Osteocyte (in vitro differentiated cells): Measurements from ENCODE around the gene FOXN1. TPM values are rescaled to one million over a fixed set of nuclear protein-coding genes. Genes with fewer than 3 reads are reported as not detected.
"Not testable (repeated sequence)": the region's sequence is repeated elsewhere in the genome, so short reads cannot be mapped to it uniquely, and the experiment has no call there.

Experiments used
- DNase-seq: peaks from one replicate; pipeline ENCODE4 v3.0.0; 2021; ENCODE audit warnings: mixed read lengths; ENCODE audit not compliant: unreplicated experiment; ENCODE audit errors: extremely low spot score
- H3K27ac Mint-ChIP-seq: one replicate; pipeline ENCODE4 v1.8.0; 2021; ENCODE audit warnings: mild to moderate bottlenecking, mixed read lengths; ENCODE audit not compliant: unreplicated experiment
- H3K27me3 Mint-ChIP-seq: one replicate; pipeline ENCODE4 v1.8.0; 2021; ENCODE audit warnings: mixed read lengths; ENCODE audit not compliant: unreplicated experiment
- H3K36me3 Mint-ChIP-seq: one replicate; pipeline ENCODE4 v1.8.0; 2021; ENCODE audit warnings: mixed read lengths; ENCODE audit not compliant: unreplicated experiment
- H3K4me1 Mint-ChIP-seq: one replicate; pipeline ENCODE4 v1.8.0; 2021; ENCODE audit warnings: mixed read lengths; ENCODE audit not compliant: unreplicated experiment
- H3K4me3 Mint-ChIP-seq: one replicate; pipeline ENCODE4 v1.8.0; 2021; ENCODE audit warnings: mild to moderate bottlenecking, moderate library complexity, mixed read lengths; ENCODE audit not compliant: unreplicated experiment
- H3K9me3 Mint-ChIP-seq: one replicate; pipeline ENCODE4 v1.8.0; 2021; ENCODE audit warnings: mixed read lengths; ENCODE audit not compliant: unreplicated experiment
- total RNA-seq: library from RNA; stranded (reverse); gene quantifications from 2 replicates; pipeline ENCODE4 v1.2.1, GENCODE V29; 2021
- TF ChIP-seq, protein P1 (sequence below): fragments of 200-600 bp; sonication (generic); IDR thresholded peaks from 2 replicates; pipeline ENCODE4 v1.5.0; 2021; ENCODE audit warnings: antibody characterized with exemption, mild to moderate bottlenecking, moderate library complexity

Gene FOXN1
- total RNA-seq, 1 donor from 2014 or later = not detected

DNA sequence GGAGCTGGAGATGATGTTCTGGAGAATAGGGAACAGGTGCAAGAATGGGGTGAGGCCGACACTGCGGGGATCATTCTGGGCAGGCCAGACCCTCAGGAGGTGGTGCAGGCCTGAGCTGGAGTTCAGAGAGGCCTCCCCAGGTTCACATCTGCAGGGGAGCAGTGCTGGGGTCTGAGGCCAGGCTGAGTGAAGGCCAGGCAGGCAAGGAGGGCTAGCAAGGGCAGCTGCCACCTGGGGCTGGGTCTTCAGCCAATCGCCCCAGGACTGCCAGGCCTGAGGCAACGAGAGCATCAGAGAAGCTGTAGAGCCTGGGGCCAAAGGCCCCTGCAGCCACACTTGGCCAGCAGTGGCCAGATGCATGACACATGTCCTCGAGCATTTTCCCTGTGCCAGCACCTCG is 14.5 kb downstream of the FOXN1 start:
- no peak for DNase-seq
- no peak overlapping the region for H3K4me3 Mint-ChIP-seq
- H3K27me3 Mint-ChIP-seq = peaks cover 6% of the 10 kb centered on the region
- H3K27ac Mint-ChIP-seq = no peak overlapping the region
- H3K9me3 Mint-ChIP-seq = no peaks in the 10 kb centered on the region
- H3K4me1 Mint-ChIP-seq = peaks cover 15% of the 10 kb centered on the region
- H3K36me3 Mint-ChIP-seq = no peaks in the 10 kb centered on the region
- TF ChIP-seq, protein P1, sequence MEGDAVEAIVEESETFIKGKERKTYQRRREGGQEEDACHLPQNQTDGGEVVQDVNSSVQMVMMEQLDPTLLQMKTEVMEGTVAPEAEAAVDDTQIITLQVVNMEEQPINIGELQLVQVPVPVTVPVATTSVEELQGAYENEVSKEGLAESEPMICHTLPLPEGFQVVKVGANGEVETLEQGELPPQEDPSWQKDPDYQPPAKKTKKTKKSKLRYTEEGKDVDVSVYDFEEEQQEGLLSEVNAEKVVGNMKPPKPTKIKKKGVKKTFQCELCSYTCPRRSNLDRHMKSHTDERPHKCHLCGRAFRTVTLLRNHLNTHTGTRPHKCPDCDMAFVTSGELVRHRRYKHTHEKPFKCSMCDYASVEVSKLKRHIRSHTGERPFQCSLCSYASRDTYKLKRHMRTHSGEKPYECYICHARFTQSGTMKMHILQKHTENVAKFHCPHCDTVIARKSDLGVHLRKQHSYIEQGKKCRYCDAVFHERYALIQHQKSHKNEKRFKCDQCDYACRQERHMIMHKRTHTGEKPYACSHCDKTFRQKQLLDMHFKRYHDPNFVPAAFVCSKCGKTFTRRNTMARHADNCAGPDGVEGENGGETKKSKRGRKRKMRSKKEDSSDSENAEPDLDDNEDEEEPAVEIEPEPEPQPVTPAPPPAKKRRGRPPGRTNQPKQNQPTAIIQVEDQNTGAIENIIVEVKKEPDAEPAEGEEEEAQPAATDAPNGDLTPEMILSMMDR = no peak

DNA sequence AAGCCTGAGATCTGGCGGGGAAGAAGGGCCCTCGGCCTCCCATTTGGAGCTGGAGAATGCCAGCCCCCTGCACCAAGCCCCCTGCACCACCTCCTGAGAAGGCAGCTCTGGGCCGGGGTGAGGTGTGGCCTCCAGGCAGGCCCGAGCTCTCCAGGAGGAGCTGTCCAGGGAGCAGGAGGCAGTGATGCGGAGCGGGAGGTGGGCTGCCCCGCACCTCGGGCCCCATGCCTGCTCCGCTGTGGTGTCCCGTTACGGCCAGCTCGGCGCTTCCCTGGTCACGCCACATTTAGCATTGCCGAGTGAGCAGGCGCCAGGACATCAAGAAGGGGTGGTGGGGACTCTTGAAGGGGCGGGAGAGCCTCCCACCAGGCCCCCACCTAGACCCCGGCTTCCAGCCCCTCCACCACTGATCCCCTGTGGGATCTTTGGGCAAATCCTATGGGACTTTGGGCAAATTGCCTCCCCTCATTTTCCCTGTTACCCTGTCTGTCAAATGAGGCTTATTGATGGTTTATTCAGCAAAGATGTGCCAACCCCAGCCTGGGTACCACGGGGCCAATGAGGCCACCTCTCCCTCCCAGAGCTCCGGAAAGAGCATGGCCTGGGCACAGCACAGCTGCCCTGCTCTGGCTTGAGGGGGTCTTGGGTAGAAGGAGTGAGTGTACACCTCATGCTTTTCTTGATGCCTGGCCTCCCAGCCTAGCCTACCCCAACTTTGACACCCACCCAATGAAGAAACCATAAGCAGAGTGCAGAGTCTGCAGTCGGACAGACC is 15.3 kb downstream of the FOXN1 start:
- Mint-ChIP-seq H3K27ac (no peak overlapping the region), H3K4me1 (peaks cover 23% of the 10 kb centered on the region)
- DNase-seq = no peak

GRCh38 chr17:28522281-28522680 is 16.1 kb downstream of the FOXN1 start:
- H3K27ac Mint-ChIP-seq, H3K36me3 Mint-ChIP-seq, H3K9me3 Mint-ChIP-seq, DNase-seq, H3K4me3 Mint-ChIP-seq, H3K27me3 Mint-ChIP-seq: not testable (repeated sequence)
- H3K4me1 Mint-ChIP-seq = peaks cover 30% of the 10 kb centered on the region

More for the DNA sequence above, 15.3 kb downstream of the FOXN1 start:
- peaks cover 6% of the 10 kb centered on the region for H3K27me3 Mint-ChIP-seq
- no peaks in the 10 kb centered on the region for H3K36me3 Mint-ChIP-seq
- no peaks in the 10 kb centered on the region for H3K9me3 Mint-ChIP-seq
- no peak overlapping the region for H3K4me3 Mint-ChIP-seq
- TF ChIP-seq, protein P1 = no peak

DNA sequence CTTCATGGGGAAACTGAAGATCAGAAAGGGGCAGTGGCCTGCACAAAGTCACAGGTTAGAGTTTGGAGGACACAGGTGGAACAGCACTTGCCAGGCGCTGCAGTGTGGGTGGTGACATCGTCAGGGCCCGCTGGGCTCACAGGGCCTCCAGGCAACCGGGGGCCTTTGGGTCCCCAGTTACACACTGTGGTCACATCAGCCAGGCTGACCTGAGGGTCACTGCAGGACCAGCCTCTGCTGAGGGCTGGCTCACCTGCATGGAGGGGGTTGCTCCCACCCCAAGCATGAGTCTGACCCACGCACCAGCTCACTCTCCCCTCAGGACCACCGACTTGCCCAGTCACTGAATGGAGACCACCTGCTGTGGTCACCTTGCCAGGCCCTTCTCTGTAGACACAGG is 17.0 kb downstream of the FOXN1 start:
- Mint-ChIP-seq H3K27ac (no peak overlapping the region), H3K4me3 (no peak overlapping the region), H3K4me1 (peaks cover 30% of the 10 kb centered on the region), H3K27me3 (peaks cover 6% of the 10 kb centered on the region), H3K36me3 (no peaks in the 10 kb centered on the region), H3K9me3 (no peaks in the 10 kb centered on the region)
- TF ChIP-seq, protein P1 = no peak
- no peak for DNase-seq

DNA sequence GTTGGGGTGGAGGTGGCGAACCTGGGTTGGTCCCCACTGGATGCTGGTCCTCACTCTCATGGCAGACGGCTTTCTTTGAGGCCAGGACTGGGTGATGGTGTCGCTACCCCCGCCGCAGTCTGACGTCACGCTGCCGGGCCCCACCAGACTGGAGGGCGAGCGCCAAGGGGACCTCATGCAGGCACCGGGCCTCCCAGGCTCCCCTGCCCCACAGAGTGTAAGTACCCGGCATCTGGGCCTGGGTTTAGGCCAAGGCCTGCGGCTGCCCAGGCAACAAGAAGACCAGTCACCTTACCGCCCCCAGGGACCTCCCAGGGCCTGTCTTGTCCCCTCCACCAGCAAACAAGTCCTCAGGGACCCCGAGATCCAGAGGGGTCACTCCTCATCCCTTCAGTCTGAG is 17.7 kb downstream of the FOXN1 start:
- TF ChIP-seq, protein P1 = no peak
- Mint-ChIP-seq H3K27ac (no peak overlapping the region), H3K27me3 (peaks cover 2% of the 10 kb centered on the region), H3K9me3 (no peaks in the 10 kb centered on the region), H3K36me3 (no peaks in the 10 kb centered on the region), H3K4me1 (peaks cover 33% of the 10 kb centered on the region), H3K4me3 (no peak overlapping the region)
- DNase-seq = no peak
